T-helper 2 cell treated with Interferon-gamma antibody and Interleukin-4, amounts not matched to agents 100 ng/mL and 5 ng/mL, for 36 hours (primary cell): ENCODE results near the gene NFKB2. TPM values are rescaled to one million over a fixed set of nuclear protein-coding genes. Genes with fewer than 3 reads are reported as not detected.

Experiments
- intact Hi-C: fragments of 100-400 bp; cut with micrococcal nuclease; formaldehyde crosslinking; loops from one replicate; pipeline ENCODE4 v1.15.1; 2023
- total RNA-seq: library from RNA; stranded (reverse); gene quantifications from 2 replicates; pipeline ENCODE4 v1.2.3, GENCODE V29; 2022

The NFKB2 gene
- 111 and 112 TPM in 2 replicates for total RNA-seq

DNA sequence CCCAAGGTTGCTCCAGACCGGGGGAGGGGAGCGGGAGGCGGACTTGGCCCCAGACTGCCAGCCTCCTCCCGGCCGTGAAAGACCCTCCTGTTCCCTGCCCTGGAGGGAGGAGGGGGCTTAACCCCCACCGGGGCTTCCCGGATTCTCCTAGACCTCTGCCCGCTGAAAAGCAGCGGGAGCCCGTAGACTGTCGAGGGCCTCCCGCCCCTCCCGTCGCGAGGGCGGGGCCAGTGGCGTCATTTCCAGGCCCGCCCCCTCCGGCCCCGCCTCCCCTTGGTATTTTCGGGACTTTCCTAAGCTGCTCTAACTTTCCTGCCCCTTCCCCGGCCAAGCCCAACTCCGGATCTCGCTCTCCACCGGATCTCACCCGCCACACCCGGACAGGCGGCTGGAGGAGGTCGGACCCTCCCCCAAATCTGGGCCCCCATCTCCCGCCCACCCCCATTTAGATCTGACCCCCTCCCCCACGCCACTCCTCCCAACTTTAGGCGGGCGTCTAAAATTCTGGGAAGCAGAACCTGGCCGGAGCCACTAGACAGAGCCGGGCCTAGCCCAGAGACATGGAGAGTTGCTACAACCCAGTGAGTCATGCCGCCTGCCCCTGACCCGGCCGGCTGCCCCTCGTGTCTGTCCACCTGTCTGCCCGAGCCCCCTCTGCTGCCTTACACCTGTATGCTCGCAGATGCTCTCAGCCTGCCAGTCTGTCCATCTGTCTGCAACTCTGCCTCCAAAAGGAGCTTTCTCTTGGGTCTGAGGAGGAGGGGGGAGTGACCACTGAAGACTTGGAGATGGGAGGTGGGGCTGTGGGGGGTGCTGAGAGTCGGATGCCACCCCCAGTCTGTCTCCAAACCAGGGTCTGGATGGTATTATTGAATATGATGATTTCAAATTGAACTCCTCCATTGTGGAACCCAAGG lies at the start of gene NFKB2:
TSS of gene NFKB2 (plus strand) at position 306 of the 917 bp plus-strand sequence. CDS start at position 561, 255 bp downstream.
- intact Hi-C loops: loop anchor here (1.0 to 10.0 kb wide), 7 partner anchors 13 to 561 kb away; partner anchors contain the start of gene ACTR1A

DNA sequence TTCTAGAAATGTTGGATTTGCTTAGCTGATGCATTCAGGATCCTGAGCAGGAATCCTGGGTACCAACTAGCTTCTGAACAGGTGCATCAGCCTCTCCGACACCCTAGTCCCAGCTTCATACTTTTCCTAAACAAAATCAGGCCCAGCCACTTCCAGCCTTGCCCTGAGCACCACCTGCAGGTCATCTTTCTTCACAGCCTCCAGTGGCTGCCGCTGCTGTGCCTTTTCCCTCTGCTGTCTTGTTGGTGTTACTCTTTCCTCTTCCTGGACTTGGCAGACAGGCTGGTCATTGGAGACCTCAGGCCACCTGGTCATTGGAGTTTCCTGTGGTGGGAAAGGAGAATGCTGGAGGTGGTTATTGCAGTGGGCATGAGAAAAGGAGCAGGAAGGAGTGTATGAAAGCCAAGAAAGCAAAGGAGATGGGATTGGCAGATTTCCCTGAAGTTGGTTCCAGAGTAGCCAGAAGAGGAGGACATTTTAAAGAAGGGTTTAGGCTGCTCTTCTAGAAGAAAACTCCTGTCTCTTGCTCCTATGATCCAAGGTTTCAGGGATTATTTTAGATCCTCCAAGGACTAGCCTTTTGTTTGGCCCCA lies 48.2 kb upstream of the NFKB2 start:
- intact Hi-C loops: loop anchor here (1.0 kb wide), 1 partner anchor 116 kb away; no protein-coding TSS in a partner anchor

DNA sequence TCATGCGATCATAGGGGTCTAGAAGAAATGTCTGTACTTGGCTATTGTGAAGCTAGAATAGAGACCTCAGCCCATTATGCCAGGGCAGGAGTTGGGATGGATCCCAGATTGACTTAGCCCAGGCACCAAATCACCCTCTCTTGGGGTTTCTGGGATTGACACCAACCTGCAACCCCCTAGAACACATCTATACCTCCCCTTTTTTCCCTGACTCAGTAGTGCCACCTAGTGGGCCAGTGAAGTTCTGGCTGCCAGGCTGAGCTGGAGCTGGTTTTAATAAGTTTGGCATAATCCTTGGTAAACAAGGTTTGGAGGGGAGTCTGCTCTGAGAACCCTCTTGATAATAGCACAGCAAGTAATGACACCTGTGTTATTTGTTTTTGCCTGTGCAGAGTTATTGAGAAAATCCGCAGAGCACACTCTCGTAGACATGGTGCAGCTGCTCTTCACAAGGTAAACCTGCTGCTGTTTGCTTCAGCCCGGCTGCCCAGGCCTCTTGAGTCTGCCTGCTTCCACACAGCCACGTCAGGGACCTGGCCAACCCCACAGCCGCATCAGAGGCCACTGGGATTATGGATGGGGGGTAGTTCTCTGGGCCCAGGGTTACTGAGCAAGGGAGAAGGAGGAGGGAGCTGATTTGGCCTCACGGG lies 43.3 kb upstream of the NFKB2 start:
- intact Hi-C loops: loop anchor here (1.0 to 5.0 kb wide), 3 partner anchors 105 to 183 kb away; partner anchors contain the start of gene GBF1

DNA sequence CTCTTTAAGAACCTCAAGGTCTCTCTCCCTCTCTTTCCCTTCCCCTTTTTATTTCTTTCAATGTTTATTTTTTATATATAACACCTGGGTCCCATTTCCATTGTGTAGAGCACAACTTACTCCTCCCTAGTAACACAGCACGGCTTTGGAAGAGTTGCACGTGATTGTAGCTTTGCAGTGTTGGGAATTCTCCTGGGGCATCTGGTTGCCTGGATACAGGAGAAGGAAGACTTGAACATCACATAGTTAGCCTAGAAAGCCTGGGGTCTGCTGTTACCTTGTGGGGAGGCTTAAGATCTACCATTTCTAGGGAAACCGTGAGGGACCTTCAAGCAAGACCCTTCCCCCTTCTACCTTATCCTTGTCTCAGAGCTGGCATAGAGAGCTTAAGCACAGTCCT lies 41.1 kb upstream of the NFKB2 start:
- intact Hi-C loops: loop anchor here (5.0 kb wide), 1 partner anchor 107 kb away; the partner anchor contains the start of gene GBF1

DNA sequence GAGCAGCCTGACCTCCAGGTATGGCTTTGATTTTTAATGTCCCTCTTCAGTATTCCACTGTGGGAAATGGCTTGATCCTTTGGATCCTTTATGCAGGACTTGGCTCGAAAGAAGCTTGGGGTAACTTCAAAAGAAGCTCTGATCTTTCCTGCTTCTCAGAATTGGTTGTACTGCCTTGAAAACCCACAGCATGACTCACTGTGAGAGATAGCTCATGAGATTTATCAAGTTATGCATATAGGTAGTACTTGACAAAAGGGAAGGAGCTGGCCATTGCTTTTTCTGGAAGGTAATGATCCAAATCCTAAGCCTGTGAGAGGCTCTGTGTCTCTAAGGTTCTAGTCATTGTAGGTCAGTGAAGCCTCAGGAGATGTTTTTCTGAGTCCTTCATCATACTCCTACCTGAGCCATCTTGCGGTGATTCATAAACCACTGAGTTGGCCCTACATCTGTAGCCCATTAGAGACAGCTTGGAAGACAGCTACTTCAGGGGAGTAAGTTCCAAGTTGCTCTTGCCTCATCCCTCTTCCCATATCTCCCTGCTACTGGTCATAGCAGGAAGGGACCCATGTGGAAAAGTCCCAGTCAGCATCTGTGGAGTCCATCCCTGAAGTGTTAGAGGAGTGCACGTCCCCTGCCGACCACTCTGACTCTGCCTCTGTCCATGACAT lies 36.7 kb upstream of the NFKB2 start:
- intact Hi-C loops: no loop called here

DNA sequence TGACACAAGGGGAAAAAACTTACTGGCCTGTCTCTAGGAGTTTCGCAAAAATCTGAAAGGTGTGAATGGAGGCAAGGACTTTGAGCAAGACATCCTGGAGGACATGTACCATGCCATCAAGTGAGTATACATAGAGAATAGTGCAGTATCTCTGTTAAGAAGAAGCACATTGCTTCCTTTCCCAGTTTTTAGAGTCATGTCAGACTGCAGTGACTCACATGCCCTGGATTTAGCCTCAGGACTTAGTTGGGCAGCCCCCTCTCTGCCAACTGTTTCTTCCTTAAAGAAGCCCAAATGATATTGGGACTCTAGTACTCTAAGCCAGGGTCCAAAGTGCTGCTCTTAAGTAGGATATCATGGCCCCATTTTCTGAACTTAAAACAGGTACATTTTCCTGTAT lies 28.1 kb upstream of the NFKB2 start:
- intact Hi-C loops: no loop called here

DNA sequence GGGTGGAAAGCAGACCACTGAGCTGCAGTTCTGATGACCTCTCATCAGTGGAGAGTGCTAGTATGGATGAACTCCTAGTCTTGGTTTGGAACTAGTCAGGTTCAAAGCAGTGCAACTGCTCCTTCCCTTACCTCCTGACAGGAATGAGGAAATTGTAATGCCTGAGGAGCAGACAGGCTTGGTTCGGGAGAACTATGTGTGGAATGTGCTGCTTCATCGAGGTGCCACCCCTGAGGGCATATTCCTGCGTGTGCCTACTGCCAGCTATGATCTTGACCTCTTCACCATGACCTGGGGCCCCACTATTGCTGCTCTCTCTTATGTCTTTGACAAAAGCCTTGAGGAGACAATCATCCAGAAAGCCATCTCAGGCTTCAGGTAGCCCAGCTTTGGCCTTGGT lies 27.4 kb upstream of the NFKB2 start:
- intact Hi-C loops: no loop called here

DNA sequence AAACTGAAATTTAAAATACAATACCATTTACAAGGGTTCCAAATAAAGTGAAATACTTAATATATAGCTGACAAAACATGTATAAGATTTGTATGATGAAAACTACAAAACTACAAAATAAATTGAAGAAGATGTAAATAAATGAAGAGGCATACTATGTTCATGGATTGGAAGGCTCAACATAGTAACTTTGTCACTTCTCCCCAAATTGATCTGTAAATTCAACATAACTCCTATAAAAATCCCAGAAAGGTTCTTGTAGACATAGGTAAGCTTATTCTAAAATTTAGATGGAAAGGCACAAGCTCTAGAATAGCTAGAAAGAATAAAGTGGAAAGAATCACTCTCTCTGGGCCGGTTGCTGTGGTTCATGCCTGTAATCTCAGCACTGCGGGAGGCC lies 24.2 kb upstream of the NFKB2 start:
- intact Hi-C loops: no loop called here

DNA sequence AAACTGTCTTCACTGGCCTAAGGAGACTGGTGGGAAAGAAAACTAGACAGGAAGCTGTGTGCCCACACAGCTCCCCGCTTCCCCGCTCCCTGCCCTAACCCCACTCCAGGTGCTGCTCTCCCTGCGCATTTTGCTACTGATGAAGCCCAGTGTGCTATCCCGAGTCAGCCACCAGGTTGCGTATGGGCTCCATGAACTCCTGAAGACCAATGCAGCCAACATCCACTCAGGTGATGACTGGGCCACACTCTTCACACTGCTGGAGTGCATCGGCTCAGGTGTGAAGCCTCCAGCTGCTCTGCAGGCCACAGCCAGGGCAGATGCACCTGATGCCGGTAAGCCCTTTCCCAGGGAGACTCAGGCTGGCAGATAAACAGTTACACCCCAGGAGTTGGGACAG lies 20.3 kb upstream of the NFKB2 start:
- intact Hi-C loops: no loop called here

DNA sequence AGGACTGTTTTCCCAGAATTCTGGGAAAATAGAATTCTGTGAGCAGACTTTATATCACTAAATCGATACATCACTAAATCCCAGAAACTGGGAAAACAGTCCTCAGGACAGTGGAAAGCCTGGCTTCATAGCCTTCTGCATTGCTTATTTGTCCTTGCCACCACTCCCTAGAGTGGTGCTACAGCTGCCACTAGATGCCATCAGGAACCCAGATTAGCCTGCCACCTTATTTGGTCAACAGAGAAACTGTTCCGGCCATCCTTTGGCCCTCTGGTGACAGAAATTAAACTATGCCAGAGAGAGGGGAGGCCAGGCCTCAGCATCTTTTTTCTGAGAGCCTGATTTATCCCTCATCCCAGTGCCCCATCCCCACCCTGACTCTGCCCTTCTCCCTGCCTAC lies 19.6 kb upstream of the NFKB2 start:
- intact Hi-C loops: no loop called here

DNA sequence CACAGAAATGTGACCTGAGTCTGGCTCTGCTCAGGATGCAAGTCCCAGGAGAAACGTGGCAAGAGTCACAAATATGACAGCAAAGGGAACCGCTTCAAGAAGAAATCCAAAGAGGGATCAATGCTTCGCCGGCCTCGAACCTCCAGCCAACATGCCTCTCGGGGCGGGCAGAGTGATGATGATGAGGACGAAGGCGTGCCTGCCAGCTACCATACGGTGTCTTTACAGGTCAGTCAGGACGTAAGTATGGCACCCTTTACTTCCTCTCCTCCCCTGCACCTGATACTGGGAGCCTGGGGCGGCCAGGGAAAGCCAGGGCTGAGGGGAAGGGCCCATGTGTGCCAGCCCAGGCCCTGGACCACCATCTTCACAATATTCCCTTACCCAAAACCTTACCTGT lies 18.6 kb upstream of the NFKB2 start:
- intact Hi-C loops: no loop called here

DNA sequence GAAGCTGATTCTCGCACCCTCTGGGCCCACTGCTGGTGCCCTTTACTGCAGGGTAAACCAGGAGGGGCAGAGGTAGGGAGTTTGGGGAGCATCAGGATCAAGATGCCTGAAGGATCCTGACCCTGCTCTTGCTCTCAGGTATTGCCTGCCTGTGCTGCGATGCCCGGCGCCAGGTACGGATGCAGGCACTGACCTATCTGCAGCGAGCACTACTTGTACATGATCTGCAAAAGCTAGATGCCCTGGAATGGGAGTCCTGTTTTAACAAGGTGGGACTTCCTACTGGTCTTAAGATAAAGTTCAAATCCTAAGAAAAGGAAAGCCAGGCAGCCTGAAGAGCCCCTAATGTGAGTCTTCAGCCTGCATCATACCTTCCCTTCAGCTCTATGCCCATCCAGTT lies 16.1 kb upstream of the NFKB2 start:
- intact Hi-C loops: no loop called here

DNA sequence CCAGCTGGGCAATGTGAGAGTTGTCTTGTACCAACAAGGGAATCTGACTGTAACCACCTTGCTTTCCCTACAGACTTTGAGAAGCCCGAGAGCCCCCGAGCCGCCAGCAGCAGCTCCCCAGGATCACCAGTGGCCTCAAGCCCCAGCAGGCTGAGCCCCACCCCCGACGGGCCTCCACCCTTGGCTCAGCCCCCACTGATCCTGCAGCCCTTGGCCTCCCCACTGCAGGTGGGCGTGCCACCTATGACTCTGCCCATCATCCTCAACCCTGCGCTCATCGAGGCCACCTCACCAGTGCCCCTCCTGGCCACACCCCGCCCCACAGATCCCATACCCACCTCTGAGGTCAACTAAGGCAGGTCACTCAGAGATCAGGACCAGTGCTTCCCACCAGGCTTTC lies 13.5 kb upstream of the NFKB2 start:
- intact Hi-C loops: no loop called here

DNA sequence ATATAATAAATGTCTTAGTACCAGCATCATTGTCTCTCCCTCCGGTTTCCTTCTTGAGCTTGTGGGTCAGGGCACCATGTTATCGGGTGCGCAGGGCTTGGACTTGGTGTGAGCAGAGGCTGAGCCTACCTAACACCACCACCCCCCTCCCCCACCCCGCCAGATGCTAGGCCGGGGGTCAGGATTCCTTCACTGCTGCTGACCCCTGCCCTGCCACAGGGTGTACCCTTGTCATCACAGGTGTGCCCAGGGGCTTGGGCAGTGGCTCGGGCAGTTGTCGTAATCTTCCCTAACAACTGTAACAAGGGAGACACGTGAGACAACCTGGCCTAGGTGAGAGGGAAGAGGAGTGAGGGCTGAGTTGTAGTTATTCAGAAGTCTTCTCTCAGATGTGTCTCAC lies 12.6 kb upstream of the NFKB2 start:
- intact Hi-C loops: no loop called here

DNA sequence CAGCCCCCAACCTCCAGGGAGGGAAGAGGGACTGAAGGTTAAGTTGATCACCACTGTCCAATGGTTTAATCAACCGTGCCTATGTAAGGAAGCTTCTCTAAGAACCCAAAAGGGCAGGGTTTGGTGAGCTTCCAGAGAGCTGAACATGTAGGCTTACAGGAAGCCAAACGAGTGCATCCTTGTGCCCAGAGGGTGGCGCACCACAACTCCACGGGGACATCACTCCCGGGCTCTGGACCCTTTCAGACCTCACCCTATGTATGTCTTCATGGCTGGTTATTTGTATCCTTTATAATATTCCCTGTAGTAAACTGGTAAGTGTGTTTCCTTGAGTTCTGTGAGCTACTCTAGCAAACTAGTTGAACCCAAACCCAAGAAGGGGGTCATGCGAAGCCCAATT lies 11.5 kb upstream of the NFKB2 start:
- intact Hi-C loops: no loop called here

DNA sequence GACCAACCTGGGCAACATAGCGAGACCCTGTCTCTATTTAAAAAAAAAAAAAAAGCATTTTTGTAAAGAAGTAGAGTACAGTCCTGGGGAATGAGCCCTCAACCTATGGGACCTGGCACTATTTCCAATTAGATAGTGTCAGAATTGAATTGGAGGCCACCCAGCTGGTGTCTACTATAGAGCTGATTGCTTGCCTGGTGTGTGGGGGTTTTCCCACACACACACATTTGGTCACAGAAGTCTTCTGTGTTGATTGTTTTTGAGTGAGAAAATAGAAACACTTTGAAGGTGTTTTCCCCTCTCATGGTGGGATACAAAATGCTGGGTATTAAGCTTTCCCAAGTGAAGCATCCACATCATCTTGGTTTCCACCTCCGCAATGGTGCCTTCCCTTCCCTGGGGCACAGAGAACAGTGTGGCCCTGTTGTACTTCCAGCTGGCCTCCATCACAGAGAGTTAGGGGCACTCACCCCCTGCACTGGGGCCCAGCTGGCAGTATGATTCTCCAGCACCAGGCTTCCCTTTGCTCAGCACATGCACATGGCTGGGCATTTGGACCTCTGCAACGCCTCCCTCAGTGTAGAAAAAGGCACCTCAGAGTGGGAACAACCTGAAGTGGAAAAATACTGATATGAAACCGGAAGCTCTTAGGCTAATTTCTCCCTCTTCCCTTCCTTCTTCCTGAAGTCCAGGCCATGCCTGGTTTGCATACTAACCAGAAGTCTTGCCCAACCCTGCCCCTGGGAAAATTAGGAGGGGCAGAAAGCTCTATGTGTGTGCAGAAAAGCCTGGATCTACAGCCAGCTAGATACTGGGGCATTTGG lies 10.7 kb upstream of the NFKB2 start:
- intact Hi-C loops: no loop called here

DNA sequence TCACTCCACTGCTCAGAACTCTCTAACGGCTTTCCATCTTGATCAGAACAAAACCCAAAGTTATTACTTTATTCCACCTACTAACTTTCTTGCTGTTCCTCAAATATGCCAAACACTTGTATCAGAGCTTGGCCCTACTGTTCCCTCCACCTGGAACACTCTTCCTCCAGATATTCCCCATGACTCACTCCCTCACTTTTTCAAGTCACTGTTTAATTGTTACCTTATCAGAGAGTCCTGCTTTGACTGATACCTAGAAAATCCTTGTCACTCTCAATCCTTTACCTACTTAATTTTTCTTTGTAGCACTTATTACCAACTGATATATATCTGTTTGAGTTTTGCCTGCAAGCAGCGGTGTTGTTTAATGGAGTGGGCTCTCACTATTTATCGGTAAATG lies 5.6 kb upstream of the NFKB2 start:
- intact Hi-C loops: loop anchor here (10.0 kb wide), 1 partner anchor 555 kb away; no protein-coding TSS in a partner anchor

DNA sequence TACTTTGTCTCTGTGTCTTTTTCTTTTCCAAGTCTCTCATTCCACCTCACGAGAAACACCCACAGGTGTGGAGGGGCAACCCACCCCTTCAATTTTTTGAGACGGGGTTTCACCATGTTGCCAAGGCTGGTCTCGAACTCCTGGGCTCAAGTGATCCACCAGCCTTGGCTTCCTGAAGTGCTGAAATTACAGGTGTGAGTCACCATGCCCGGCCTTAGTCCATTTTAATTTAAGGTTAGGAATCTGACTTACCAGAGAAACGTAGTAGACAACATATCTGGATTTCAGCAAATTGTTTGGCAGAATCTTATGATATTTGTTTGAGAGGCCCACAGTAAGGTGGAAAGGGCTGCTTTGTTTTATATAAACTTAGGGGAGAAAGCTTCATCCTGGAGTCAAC lies 3.2 kb upstream of the NFKB2 start:
- intact Hi-C loops: loop anchor here (10.0 kb wide), 1 partner anchor 558 kb away; no protein-coding TSS in a partner anchor

DNA sequence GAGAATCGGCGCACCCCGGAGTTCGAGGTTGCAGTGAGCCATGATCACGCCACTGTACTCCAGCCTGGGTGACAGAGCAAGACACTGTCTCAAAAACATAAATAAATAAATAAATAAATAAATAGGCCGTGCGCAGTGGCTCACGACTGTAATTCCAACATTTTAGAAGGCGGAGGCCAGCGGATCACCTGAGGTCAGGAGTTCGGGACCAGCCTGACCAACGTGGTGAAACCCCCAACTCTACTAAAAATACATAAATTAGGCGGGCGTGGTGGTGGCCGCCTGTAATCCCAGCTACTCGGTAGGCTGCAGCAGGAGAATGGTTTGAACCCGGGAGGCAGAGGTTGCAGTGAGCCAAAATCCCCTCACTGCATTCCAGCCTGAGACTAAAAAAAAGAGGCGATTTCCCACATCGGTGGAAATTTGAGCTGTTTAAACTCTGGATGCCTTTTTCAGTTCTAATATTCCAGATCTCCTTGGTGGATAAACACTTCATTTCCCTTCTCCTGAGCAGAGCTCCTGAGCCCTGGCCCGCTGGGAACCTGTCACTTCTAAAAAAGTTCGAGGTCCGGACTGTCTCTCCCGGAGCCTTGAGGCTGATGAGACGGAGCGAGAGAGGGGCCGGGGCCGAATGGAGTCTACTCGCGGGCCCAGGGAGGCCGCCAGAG lies 2.0 kb upstream of the NFKB2 start:
- intact Hi-C loops: loop anchor here (1.0 to 10.0 kb wide), 9 partner anchors 15 to 559 kb away; partner anchors contain the start of genes CUEDC2, GBF1 and NOLC1
